Stimulated activated CD8-positive, alpha-beta memory T cell treated with anti-CD3 and anti-CD28 coated beads, Interleukin-4, amount 100 ng/mL, for 4 hours (primary cell): ENCODE results near the gene OR51I2.

ENCODE experiments used
- DNase-seq, 2 donors: peaks; one replicate each; pipeline ENCODE4 v3.0.0-alpha.2; 2020; ENCODE audit warnings: low read depth in 2 of 2, low spot score in 1 of 2

The OR51I2 gene

DNA sequence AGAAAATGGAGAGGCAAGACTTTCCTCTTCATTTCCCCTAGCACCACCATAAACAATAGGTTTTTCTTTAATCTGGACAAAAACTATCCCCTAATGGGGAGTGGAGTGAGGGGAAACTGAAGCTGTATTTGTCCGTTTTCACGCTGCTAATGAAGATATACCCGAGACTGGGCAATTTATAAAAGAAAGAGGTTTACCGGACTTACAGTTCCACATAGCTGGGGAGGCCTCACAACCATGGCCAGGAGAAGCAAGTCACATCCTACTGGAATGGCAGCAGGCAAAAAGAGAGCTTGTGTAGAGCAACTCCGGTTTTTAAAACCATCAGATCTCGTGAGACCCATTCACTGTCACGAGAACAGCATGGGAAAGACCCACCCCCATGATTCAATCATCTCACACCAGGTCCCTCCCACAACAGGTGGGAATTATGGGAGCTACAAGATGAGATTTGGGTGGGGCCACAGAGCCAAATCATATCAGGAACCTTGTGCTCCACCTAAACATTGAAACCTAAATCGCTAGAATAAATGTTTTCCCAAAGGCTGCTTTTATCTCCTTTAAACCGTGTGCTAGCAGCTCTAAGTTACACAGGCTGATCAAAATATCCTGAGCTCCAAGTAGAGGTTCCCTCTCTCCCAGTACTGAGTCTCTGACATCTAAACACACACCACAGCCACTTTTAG, 56.4 kb downstream of the OR51I2 start:
- no peak for DNase-seq
